ENCODE results near the gene RESP18. TPM values are rescaled to one million over a fixed set of nuclear protein-coding genes. Genes with fewer than 3 reads are reported as not detected.
A peak's percentile ranks its signal among the peaks of the same experiment; 100 is the strongest.
"Not testable (repeated sequence)": the region's sequence is repeated elsewhere in the genome, so short reads cannot be mapped to it uniquely, and the experiment has no call there.

Gene RESP18
- total and polyA plus RNA-seq, 7 donors = not detected

DNA sequence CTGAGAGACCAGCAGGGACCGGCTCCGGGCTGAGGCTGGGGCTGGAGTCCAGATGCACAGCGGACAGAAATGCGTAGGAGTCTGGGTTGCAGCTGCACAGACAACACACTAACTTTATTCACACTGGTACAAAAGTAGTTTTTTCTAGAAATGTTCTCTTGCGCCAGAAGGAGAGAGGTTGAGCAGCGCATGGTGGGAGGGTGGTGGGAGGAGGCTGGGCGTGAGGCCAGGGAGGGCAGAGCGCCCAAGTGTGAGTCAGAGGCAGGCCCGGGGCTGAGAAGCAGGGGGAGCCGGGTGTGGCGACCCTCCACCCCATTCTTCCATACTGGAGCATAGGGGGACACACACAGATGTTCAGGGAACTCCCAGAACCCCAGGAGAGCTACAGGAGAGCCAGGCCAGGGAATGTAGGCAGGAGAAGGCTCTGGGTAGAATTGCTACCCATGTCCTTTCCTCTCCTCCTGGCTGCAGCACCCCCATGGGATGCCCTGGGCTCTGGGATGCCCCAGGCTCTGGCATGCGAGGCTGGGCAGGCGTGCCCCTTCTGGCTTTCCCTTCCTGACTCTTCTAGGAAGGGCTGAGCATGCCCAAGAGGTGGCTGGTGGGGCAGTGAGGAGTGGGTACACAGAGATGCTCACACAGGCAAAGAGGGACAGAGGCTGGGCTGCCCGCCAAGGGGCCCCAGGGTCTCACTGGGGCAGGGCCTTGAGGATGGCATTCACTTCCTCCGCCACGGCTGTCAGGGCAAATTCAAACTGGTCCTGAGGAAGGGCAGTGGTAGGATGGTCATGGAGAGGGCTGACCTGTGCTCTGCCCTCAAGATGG lies 42.8 kb downstream of the RESP18 start:
- peak in 1 of 4 donors; percentile 52 for TF ChIP-seq EP300 (IDR thresholded peaks at IDR 0.05)
- TF ChIP-seq POLR2AphosphoS5 (IDR thresholded peaks at IDR 0.05) = peak in 3 of 4 donors; percentile 20 to 70 (median 55)
- no peak for TF ChIP-seq POLR2A (IDR thresholded peaks at IDR 0.05)
- TF ChIP-seq, protein P1, sequence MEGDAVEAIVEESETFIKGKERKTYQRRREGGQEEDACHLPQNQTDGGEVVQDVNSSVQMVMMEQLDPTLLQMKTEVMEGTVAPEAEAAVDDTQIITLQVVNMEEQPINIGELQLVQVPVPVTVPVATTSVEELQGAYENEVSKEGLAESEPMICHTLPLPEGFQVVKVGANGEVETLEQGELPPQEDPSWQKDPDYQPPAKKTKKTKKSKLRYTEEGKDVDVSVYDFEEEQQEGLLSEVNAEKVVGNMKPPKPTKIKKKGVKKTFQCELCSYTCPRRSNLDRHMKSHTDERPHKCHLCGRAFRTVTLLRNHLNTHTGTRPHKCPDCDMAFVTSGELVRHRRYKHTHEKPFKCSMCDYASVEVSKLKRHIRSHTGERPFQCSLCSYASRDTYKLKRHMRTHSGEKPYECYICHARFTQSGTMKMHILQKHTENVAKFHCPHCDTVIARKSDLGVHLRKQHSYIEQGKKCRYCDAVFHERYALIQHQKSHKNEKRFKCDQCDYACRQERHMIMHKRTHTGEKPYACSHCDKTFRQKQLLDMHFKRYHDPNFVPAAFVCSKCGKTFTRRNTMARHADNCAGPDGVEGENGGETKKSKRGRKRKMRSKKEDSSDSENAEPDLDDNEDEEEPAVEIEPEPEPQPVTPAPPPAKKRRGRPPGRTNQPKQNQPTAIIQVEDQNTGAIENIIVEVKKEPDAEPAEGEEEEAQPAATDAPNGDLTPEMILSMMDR (IDR thresholded peaks at IDR 0.05) = no peak
- no peak overlapping the region for H3K4me3 ChIP-seq
- peaks cover 0 to 24% (median 21%) of the 10 kb centered on the region in 4 donors for H3K4me1 ChIP-seq
- peaks cover 8 to 15% (median 13%) of the 10 kb centered on the region in 4 donors for H3K36me3 ChIP-seq
- peak; percentile 89 for DNase-seq
- intact Hi-C loops (cut with DNase I) = loop anchor here (10.0 kb wide), 1 partner anchor 255 kb away; the partner anchor contains the start of genes CHPF and TMEM198
- peak overlapping the region; percentile 73 to 82 (median 74) for H3K27ac ChIP-seq
- no peaks in the 10 kb centered on the region for H3K27me3 ChIP-seq
- 60 to 64% methylated on average over 16 of the region's 16 CpGs for WGBS, 2 donors
- no peaks in the 10 kb centered on the region for H3K9me3 ChIP-seq

DNA sequence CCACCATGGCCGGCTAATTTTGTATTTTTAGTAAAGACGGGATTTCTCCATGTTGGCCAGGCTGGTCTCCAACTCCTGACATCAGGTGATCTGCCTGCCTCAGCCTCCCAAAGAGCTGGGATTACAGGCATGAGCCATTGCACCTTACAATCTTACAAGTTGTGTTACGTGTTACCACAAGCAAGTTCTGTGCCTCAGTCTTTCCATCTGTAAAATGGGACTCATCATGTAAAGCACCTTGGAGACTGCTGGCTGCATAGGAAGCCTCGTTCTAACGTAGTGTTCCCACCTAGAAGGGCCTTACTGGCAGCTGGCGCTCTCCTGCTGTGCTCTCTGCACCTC lies 43.4 kb downstream of the RESP18 start:
- TF ChIP-seq, protein P1 (IDR thresholded peaks at IDR 0.05) = no peak
- no peak for TF ChIP-seq POLR2AphosphoS5 (IDR thresholded peaks at IDR 0.05)
- no peak for TF ChIP-seq EP300 (IDR thresholded peaks at IDR 0.05)
- TF ChIP-seq POLR2A (IDR thresholded peaks at IDR 0.05) = no peak
- WGBS, 2 donors = 79% methylated on average over 6 of the region's 6 CpGs

DNA sequence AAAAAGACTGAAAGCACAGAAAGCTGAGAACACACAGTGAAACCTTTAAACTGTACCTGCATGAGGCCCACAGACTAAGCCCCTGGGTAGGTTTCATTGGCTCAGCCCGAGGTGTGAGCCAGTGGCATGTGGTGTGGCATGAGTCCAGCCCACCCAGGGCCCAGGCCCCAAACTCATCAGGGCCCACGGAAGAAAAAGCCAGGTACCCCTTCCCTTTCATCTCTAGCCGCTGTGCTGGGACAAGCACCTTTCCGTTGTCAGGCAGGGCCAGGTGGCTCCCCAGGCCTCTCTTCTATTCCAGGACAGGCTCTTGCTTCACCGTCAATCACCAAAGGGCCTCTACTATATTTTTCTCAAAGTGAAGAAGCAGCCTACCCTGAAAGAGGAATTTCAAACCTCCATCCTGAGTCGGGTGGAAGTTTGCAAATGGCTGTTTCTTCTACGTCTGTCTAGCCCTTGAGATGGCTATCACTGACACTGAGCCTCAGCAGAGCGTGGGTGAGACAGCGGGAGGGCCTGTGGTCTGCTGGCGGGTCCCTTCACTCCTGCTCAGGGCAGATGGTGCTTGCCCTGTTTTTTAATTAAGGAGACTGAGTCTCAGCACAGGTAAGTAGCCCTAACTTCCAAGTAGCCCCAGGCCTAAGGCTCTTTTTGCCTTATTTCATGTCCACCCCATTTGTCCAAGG lies 44.8 kb downstream of the RESP18 start:
- peaks cover 0 to 15% (median 12%) of the 10 kb centered on the region in 4 donors for H3K4me1 ChIP-seq
- peaks cover 24 to 33% (median 29%) of the 10 kb centered on the region in 4 donors for H3K36me3 ChIP-seq
- H3K27ac ChIP-seq = peak overlapping the region in 1 of 4 donors; percentile 82
- peak; percentile 51 for DNase-seq
- H3K9me3 ChIP-seq = no peaks in the 10 kb centered on the region
- H3K27me3 ChIP-seq = no peaks in the 10 kb centered on the region
- TF ChIP-seq, protein P1 (IDR thresholded peaks at IDR 0.05) = no peak
- TF ChIP-seq POLR2AphosphoS5 (IDR thresholded peaks at IDR 0.05) (no peak), EP300 (IDR thresholded peaks at IDR 0.05) (no peak), POLR2A (IDR thresholded peaks at IDR 0.05) (no peak)
- intact Hi-C loops (cut with DNase I) = no loop called here
- no peak overlapping the region for H3K4me3 ChIP-seq
- 89 to 90% methylated on average over 10 of the region's 10 CpGs for WGBS, 2 donors

More for the DNA sequence above, 43.4 kb downstream of the RESP18 start:
- intact Hi-C loops (cut with DNase I) = no loop called here
- DNase-seq = peak; percentile 4
- no peaks in the 10 kb centered on the region for H3K27me3 ChIP-seq
- H3K9me3 ChIP-seq = no peaks in the 10 kb centered on the region
- peak overlapping the region; percentile 73 to 82 (median 74) for H3K27ac ChIP-seq
- H3K36me3 ChIP-seq = peaks cover 13 to 19% (median 18%) of the 10 kb centered on the region in 4 donors
- H3K4me1 ChIP-seq = peaks cover 0 to 19% (median 16%) of the 10 kb centered on the region in 4 donors
- H3K4me3 ChIP-seq = no peak overlapping the region

DNA sequence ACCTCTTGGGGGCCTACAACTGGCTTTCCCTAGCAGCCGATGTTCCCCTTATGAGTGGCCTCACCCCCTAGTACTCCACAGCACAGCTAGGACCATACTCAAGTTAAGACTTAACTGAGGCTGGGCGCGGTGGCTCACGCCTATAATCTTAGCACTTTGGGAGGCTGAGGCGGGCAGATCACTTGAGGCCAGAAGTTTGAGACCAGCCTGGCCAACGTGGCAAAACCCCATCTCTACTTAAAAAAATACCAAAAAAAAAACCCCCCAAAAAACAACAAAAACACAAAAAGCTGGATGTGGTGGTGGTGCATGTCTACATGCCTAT lies 45.5 kb downstream of the RESP18 start:
- WGBS, 2 donors = 86 to 90% methylated on average over 6 of the region's 6 CpGs
- Histone ChIP-seq H3K4me1 (peaks cover 0 to 15% (median 12%) of the 10 kb centered on the region in 4 donors), H3K27ac (peak overlapping the region in 3 of 4 donors; percentile 19 to 40 (median 32)), H3K36me3 (peaks cover 25 to 39% (median 33%) of the 10 kb centered on the region in 4 donors)
- H3K4me3 ChIP-seq; H3K9me3 ChIP-seq; intact Hi-C loops (cut with DNase I); H3K27me3 ChIP-seq; DNase-seq: not testable (repeated sequence)

Data from sigmoid colon (tissue), 7 donors.